HG02884 (cell line): ENCODE data around the gene RNF166.
"Not testable (repeated sequence)": the region's sequence is repeated elsewhere in the genome, so short reads cannot be mapped to it uniquely, and the experiment has no call there.

Experiments used
- ATAC-seq: cut with Tn5 transposase; IDR thresholded peaks from one replicate; pipeline ENCODE4 v1.9.1; 2021; ENCODE audit warnings: mild to moderate bottlenecking, moderate library complexity; ENCODE audit not compliant: unreplicated experiment

RNF166 gene

DNA sequence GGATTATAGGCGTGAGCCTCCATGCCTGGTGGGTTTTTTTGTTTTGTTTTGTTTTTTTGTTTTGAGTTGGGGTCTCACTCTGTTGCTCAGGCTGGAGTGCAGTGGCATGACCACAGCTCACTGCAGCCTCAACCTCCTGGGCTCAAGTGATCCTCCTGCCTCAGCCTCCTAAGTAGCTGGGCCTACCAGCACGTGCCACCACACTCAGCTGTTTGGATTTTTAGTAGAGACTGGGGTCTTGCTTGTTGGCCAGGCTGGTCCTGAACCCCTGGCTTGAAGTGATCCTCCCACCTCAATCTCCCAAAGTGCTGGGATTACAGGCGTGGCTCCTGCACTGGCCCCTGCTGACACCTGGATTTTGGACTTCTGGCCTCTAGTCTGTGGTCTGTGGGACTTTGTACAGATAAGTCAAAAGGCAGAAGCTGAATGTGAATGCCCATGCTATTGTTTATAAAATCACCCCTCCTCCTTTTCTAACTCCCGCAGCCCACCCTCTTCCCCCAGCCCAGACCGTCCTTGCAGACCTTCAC is 25.6 kb downstream of the RNF166 start:
- ATAC-seq = no peak

DNA sequence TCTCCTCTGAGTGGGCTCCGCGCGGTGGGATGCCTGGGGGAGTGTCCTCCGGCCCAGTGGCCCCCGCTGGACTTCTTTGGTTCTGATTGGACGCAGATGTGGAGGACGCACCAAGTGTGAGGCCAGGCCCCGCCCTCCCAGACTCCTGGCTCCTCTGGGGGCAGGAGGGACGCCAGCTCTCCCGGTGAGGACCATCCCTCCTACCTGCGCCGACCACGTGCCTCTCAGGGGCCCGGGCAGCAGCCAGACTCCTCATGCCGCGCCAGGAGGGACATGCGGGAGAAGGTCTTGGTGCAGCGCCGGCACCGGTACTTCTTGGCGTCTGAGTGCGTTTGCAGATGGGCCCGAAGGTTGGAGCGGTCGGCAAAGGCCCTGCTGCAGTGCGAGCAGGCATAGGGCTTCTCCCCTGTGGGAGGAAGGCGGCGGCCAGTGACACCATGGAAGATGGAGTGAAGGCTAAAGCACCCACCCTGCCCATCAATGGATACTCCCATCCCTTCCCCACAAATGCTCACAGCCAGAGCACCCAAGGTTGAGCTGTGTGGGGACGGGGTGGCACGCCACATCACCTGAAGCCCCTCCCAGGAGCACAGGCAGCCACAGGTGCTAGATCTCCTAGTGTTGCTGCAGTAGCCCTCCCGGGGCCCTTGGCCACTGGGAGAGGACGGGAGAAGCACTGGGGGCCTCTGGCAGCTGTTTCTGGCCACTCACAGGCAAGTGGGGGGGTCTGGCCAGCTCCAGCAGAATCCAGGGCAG is 27.8 kb downstream of the RNF166 start:
- no peak for ATAC-seq

DNA sequence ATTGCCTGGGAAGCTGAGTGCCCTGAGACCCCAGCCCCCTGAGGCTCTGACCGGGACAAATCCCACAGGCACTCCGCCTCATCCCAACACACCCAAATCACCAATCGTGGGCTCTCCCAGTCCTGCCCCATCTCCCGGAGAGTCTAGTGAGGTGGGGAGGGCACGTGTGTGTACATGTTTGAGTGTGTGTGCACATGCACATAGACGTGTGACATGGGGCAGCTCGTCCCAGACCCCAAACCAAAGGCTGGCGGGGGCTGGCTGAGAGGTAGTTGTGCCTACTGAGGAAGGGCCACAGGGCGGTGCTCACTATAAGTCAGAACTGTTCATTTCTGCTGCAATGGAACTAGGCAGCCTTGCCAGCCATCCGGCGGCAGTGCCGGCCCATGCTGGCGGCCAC is 28.5 kb downstream of the RNF166 start:
- no peak for ATAC-seq

DNA sequence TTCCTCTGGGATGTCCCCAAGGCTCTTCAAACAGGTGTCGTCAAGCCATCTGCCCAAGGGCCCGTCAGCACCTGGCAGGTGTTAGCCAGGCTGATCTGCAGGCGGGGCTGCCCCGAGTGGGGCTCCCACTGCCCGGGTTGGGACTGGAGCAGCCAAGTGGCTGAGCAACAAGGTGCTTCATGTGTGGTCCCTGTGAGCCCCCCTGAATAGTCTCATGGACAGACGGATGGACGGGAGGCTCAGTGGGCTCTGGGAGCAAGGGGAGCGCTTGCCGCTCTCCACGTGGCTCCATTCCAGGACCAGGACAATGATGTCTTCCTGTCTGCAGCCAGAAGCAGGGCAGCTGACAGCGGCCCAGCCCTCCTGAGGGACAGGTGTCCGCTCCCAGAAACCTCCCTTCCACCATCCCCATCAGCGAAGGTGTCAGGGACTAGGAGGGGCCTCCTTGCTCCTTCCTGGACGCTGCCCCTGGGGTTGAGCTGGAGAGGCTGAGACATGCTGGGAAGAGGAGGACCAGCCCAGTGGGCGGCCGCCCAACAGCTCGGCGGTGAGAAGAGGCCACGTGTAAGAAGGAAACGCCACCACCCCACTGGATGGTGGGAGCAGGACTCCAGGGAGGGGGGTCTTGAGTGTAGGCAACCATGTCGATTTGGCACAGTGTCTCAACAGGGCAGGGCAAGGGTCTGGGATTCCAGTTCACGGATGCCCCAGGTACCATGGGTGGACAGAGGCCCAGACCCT is 29.5 kb downstream of the RNF166 start:
- no peak for ATAC-seq

DNA sequence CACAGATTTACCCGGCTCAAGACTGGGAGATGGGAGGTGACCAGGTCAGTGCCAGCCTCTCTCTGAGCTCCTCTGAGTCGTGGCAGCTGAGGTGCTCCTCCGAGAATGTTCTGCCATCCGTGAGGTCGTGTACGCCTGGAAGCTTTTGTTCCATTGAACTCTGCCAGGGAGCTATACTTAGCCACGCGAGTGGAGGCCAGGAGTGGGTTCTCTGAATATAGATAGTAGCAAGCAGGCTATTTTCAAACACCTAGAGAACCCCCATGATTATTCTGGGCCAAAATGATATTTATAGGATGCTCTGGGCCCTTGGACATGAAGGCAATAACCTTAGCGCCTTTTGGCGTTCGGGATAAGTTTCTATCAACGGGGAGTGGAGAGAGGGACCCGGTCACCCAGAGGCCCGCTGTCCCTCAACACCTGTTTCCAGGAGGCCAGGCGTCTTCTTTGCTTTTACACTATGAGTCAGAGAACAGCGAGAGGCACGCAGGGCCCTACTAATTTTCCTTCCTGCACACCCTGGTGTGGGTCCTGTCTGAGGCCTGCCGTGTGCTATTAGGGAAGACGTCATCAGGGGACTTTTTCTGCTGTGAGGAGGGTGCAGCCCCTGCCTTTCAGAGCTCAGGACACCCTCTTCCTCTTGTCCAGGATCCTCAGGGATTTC is 32.4 kb downstream of the RNF166 start:
- ATAC-seq = no peak

DNA sequence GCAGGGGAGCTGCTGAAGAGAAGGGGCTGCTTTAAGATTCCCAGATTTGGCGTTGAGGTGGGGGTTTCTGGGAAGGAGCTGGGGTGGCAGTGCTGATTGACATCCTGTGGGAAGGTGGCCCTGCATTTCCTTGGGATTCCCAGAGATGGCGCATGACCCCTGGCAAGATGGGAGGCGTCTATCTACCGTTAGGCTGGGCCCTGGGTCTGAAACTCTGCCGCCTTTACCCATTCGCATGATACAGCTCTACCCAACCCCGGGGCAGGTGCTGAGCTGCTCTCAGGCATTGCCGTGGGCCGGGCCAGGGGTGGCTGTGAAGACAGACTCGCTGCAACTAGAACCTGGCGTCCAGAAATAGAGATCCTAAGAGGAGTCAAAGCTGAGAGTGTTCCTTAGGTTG is 33.4 kb downstream of the RNF166 start:
- ATAC-seq = no peak

DNA sequence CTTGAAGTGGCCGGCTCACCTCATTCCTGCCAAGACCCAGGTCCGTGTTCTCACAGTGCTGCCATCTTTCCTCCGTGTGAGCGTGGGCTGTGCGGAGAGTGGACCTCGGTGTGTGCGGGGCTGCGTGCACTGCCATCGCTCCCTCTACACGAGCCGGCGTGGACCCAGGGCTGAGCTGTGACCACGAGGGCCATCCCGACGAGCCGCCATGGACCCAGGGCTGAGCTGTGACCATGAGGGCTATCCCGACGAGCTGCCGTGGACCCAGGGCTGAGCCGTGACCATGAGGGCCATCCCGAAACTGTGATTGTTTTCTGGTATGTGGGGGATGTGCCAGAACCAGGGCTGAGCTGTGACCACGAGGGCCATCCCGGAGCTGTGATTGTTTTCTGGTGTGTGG is 34.4 kb downstream of the RNF166 start:
- no peak for ATAC-seq

DNA sequence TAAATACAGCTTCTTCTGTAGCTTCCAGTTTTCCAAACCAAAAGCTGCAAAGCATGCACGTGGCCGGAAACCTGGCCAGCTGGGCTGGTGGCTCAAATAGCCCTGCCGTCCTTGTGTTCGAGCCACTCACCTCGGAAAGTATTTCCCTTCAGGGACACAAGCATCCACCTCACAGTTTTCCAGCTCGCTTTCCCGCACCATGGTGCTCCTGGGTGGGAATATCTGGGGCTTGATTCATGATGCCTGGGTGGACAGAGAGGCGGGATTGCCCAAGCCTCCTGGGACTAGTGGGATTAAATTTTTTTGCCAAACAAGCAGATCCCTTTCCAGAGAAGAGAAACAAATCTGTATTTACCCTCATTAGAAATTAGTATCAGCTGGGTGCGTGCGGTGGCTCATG is 36.2 kb downstream of the RNF166 start:
- no peak for ATAC-seq

DNA sequence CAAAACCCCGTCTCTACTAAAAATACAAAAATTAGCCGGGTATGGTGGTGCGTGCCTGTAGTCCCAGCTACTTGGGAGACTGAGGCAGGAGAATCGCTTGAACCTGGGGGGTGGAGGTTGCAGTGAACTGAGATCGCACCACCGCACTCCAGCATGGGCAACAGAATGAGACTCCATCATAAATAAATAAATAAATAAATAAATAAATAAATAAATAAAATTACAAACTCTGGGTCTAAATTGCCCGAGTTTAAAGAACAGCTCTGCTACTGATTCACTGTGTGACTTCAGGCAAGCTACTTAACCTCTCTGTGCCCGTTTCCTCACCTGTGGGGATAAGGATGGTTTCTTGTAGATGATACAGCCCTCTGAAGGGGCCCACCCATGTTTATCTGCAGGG is 36.7 kb downstream of the RNF166 start:
- ATAC-seq = not testable (repeated sequence)

DNA sequence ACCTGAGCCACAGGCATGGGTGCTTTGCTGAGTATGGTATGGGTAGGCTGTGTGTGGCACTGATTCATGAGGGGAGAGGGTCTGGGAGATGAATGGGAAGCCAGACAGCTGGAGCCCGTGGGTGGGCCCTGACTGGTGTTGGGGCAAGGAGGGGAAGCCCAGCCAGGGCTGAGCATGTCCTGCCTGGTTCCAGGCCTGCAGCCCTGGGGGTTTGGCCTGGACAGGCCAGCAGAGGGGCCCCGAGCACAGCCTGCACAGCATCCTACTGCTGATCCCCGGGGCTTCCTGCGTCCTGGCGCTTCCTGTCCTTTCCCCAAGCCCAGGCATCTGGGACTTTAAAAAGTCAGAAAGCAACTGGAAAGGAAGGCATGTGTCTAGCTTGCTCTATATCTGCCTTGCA is 38.7 kb downstream of the RNF166 start:
- no peak for ATAC-seq

DNA sequence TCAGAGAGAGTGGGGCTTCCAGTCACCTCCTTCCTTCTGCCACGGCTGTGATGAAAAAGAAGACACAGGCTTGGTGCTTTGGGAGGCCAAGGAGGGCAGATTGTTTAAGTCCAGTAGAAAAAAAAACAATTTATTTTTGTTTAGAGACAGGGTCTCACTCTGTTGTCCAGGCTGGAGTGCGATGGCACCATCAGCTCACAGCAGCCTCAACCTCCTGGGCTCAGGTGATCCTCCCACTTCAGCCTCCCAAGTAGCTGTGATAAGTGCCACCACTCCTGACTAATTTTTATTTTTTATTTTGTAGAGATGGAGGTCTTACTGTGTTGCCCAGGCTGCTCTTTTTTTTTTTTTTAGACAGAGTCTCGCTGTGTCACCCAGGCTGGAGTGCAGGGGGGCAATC is 40.6 kb downstream of the RNF166 start:
- ATAC-seq = no peak

DNA sequence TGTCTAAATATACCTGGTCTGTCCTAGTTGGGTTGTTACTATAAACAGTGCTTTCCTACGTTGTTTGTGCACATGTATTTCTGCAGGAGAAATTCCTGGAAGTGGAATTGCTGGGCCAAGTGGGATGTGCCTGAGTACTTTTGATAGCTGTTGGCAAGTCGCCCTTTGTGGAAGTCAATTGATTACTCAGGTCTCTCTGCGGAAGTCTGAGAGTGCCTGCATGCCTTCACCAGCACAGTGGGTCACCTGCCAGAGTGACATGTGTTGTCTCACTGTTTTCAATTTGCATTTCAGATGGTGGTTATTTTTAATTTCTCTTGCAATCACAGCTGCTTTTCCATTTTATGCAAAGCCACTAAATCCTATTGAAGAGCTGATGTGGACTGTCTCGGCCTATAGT is 41.1 kb downstream of the RNF166 start:
- no peak for ATAC-seq

DNA sequence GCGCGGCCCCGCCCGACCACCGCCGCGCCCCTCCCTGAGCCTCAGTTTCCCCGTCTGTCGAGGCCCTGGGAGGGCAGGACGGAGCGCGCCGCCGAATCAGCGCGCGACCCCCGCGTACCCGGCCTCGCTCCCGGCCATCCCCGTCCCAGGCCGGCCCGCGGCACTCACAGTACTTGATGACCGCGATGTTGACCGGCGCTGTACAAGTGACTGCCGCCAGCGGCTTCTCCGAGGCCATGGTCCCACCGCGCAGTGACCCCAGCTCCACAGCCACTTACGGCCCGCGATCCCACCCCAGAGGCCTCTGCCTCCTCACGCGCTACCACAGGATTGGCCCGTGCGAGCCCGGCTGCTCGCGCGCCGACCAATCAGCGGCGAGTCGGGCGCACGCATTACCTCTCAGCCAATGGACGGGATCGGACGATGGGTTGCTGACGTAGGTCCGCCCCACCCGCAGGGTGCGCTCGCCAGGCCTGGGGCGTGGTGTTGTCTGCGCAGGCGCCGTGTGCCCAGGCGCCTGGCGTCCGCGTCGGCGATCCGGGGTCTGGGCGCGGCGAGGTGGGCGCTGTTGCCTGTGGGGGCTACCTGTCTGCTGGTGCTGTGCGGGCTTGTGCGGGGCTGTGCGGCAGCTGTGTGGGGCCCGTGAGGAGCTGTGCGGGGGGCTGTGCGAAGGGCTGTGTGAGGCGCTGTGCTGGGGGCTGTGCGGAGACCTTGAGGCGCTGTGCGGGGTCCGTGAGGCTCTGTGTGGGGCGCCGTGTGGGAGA is 43.2 kb downstream of the RNF166 start, which contains the start of gene MVD:
Gene MVD, minus strand, starts transcription at position 249 of the 764 bp plus-strand sequence. Its CDS starts 11 bp downstream, at position 238.
- peak; percentile 92 for ATAC-seq

DNA sequence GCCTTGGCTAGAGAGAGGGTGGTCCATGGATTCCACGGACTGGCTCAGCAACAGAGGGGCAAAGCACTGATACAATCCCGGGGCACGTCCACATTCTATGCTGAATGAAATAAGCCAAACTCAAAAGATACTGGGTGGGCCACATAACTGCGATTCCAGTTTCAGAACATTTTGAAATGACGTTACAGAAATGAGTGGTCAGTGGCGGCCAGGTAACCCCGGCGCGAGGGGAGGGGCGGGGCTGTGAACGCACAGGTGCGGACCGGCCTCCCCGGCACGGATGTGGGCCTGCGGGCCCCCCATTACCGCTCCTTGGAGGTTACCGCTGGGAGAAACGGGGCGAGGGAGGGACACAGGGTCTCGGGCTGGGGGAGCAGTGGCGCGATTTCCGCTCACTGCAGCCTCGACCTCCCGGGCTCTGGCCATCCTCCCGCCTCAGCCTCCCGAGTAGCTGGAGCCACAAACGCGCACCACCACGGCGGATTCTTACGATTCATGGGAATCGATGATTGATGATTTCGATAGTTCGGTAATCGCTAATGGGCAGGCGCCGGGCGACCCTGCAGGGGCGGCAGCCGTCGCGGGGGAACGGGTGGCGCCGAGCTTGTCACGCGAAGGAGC is 43.9 kb downstream of the RNF166 start:
- no peak for ATAC-seq

DNA sequence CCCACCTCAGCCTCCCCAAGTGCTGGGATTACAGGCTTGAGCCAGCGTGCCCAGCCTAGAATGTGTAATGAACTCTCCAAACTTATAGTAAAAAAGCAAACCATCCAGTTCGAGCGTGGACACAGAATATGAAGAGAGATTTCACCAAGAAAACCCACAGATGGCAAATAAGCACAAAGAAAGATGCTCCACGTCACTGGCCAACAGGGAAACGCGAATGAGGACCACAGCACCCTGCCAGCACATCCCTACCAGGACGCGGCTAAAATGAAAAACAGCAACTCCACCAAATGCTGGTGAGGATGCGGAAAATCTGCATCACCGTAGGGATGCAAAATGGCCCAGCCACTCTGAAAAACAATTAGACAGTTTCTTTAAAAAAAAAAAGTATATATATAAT is 44.7 kb downstream of the RNF166 start:
- no peak for ATAC-seq

DNA sequence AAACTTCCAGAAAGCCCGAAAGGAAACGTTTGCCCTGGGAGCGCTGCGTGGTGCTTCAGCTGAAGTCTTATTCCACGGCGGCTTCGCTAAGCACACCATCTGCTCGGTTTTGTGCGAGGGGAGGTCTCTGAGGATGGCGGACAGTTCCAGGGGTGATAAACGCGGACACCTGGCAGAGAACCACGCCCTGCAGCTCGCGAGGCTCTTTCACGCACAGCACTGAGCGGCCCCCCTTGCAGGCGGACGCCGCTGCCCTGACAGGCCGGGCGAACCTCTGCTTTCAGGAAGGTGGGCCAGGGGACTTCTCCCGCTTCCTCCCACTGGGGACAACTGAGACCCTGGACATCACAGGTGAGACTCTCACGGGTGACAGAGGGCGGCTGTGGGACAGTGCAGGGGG is 47.0 kb downstream of the RNF166 start:
- ATAC-seq = no peak

DNA sequence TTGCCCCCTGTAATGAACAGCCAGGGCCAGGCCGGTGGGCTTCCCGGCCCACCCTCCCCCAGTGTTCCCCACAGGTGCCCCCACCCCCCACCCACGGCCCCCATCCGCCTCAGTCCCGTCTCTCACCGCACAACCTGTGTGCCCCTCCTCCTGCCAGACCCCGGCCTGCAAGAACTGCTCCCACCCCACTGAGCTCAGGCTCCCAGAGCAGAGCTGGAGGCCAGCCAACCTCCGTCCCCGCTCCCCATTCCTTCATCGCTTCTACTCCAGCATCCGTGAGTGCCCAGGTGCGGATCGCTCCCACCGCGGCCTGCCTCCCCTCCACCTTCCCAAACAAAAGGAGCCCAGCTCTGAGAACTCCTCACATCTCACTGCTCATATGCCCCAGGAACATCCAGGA is 47.5 kb downstream of the RNF166 start:
- ATAC-seq = no peak

DNA sequence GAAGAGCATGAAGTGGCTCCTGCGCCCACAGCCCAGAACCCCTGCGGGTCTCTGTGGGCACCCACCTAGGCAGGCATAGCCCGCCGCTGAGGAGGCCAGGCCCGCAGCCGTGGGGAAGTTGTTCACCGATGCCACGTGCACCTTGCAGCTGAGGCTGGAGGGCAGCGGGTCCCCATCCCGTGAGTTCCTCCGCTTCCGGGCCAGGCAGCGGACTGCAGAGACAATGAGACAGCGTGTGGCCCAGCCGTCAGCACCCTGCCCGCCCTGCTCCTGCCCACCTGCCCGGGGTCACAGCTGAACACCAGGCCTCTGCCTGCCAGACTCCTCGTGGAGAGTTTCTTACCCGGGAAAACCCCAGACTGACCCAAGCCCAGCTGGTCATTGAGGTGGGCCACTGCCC is 48.8 kb downstream of the RNF166 start:
- ATAC-seq = no peak

DNA sequence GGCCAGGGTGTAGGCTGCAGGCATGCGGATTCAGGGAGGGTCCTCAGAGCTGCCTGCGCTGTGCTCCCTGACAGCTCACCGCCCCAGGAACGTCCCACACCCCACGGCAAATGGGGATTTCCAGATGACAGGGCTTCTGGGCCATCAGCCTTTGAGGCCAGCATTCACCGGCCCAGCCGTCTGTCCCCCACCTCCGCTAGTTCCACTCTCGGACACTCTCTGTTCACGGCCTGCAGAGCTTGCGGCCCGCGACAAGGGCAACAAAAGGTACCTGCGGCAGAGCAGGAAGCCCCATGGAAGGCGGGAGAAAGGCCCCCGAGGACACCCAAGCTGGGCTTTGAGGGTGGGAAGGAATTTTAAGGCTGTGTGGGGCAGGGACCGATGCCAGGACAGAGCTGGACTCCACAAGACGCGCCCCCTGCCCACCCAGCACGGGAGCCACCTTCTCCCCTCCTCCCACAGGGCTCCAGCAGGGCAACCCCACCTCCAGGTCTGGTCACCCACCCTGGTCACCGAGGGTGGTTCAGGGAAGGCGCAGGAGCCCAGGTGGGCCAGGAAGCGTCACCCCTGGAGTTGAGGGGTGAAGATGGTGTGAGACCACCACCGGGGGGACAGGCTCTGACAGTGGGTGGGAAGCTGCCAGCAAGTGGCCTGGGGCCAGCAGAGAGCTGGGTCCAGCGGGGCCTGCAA is 49.8 kb downstream of the RNF166 start:
- ATAC-seq = no peak

DNA sequence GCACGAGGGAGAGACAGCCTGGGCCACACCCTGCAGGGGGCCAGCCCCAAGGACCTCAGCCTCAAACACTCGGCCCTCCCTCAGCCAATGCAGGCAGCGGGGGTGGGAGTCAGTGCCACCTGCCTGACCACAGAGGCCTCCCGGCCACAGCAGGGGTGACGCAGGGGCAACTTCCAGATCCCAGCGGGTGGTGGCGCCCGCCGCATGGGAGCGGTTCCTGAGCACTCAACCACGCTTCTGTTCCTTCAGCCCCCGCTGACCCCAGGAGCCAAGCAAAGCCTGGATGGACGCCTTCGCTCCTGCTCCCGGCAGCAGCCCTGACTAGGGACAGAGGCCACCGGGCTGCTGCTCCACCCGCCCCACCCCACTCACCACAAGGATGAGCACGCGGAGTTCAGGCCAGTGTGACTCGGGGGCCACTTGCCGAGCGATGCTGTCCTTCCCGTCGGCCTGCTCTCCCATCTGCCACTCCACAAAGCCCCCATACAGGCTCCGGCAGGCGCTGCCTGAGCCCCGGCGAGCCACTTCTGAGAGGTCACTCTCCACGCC is 50.4 kb downstream of the RNF166 start:
- ATAC-seq = no peak
